HuH-7 (cell line): ENCODE results near the gene AMN.

Experiments used
- DNase-seq: peaks from one replicate; pipeline ENCODE4 v3.0.0; 2011; ENCODE audit warnings: low spot score

The AMN gene

GRCh38 chr14:102898776-102899515, 23.5 kb upstream of the AMN start:
- no peak for DNase-seq

GRCh38 chr14:102899516-102899900, 23.0 kb upstream of the AMN start:
- no peak for DNase-seq

GRCh38 chr14:102900631-102901571, 21.6 kb upstream of the AMN start:
- DNase-seq, result no peak

GRCh38 chr14:102901633-102902032, 20.8 kb upstream of the AMN start:
- DNase-seq, result no peak

- DNase-seq, result no peak
Observed at GRCh38 chr14:102902086-102902485, 20.4 kb upstream of the AMN start.

- no peak for DNase-seq
Observed at GRCh38 chr14:102902523-102903247, 19.8 kb upstream of the AMN start.

GRCh38 chr14:102903248-102903888, 19.1 kb upstream of the AMN start:
- no peak for DNase-seq

GRCh38 chr14:102903889-102904512, 18.5 kb upstream of the AMN start:
- no peak for DNase-seq

- DNase-seq, result no peak
Observed at GRCh38 chr14:102905116-102906108, 17.1 kb upstream of the AMN start.

GRCh38 chr14:102906616-102907302, 15.7 kb upstream of the AMN start:
- DNase-seq, result no peak

GRCh38 chr14:102907303-102907844, 15.1 kb upstream of the AMN start:
- no peak for DNase-seq

GRCh38 chr14:102907980-102908730, 14.3 kb upstream of the AMN start:
- no peak for DNase-seq

- no peak for DNase-seq
Observed at GRCh38 chr14:102908766-102909455, 13.6 kb upstream of the AMN start.

GRCh38 chr14:102909462-102909861, 13.0 kb upstream of the AMN start:
- no peak for DNase-seq

GRCh38 chr14:102909911-102910310, 12.6 kb upstream of the AMN start:
- DNase-seq, result no peak

GRCh38 chr14:102910442-102910841, 12.0 kb upstream of the AMN start:
- no peak for DNase-seq

- no peak for DNase-seq
Observed at GRCh38 chr14:102911541-102911951, 10.9 kb upstream of the AMN start.
